RPMI8226 (cell line): ENCODE results near the gene YY1.
"Not testable (repeated sequence)": the region's sequence is repeated elsewhere in the genome, so short reads cannot be mapped to it uniquely, and the experiment has no call there.

Experiments
- DNase-seq: peaks from one replicate; pipeline ENCODE4 v3.0.0-alpha.2; 2015

Gene YY1

GRCh38 chr14:100213956-100214769, 24.8 kb upstream of the YY1 start:
- DNase-seq, result peak; percentile 87

- no peak for DNase-seq
These were observed 24.2 kb upstream of the YY1 start for GRCh38 chr14:100214770-100215083.

- no peak for DNase-seq
These were observed 23.5 kb upstream of the YY1 start for GRCh38 chr14:100215330-100215885.

- no peak for DNase-seq
These were observed 19.7 kb upstream of the YY1 start for GRCh38 chr14:100219126-100219785.

- DNase-seq, result peak; percentile 70
These were observed 17.3 kb upstream of the YY1 start for GRCh38 chr14:100221533-100222223.

- DNase-seq, result no peak
These were observed 16.5 kb upstream of the YY1 start for GRCh38 chr14:100222224-100223093.

GRCh38 chr14:100223332-100224201, 15.4 kb upstream of the YY1 start:
- no peak for DNase-seq

- no peak for DNase-seq
These were observed 14.6 kb upstream of the YY1 start for GRCh38 chr14:100224229-100224866.

- no peak for DNase-seq
These were observed 13.8 kb upstream of the YY1 start for GRCh38 chr14:100225169-100225568.

- DNase-seq, result no peak
These were observed 8.6 kb upstream of the YY1 start for GRCh38 chr14:100230361-100230760.

- no peak for DNase-seq
These were observed 4.4 kb upstream of the YY1 start for GRCh38 chr14:100234511-100234910.

- not testable (repeated sequence) for DNase-seq
These were observed 2.6 kb upstream of the YY1 start for GRCh38 chr14:100236271-100236818.

GRCh38 chr14:100236881-100237280, 2.1 kb upstream of the YY1 start:
- DNase-seq, result no peak

- peak; percentile 65 for DNase-seq
These were observed 1.1 kb upstream of the YY1 start for GRCh38 chr14:100237735-100238418.

GRCh38 chr14:100239211-100239839, 381 bp downstream of the YY1 start:
- DNase-seq, result peak; percentile 9

- peak; percentile 84 for DNase-seq
These were observed 1.1 kb downstream of the YY1 start for GRCh38 chr14:100239840-100240667.

- DNase-seq, result no peak
These were observed 1.7 kb downstream of the YY1 start for GRCh38 chr14:100240668-100241032.

GRCh38 chr14:100241279-100241678, 2.3 kb downstream of the YY1 start:
- DNase-seq, result no peak

GRCh38 chr14:100243020-100243419, 4.1 kb downstream of the YY1 start:
- no peak for DNase-seq
